Thoracic aorta (tissue), 2 donors: ENCODE data around the gene SALL3. TPM values are rescaled to one million over a fixed set of nuclear protein-coding genes. Genes with fewer than 3 reads are reported as not detected.

Source experiments
- ATAC-seq: fragments of 150-250 bp; one replicate; pipeline ENCODE4 v1.8.0; 2017; ENCODE audit warnings: low read depth; ENCODE audit not compliant: insufficient number of reproducible peaks, low FRiP score
- DNase-seq: peaks from one replicate; pipeline ENCODE4 v3.0.0-alpha.2; 2020; ENCODE audit warnings: low spot score
- H3K27ac ChIP-seq, 2 donors: fragments of 200-600 bp; sonication (generic); 1 replicate in 1 of 2; 2 replicates in 1 of 2; pipeline ENCODE4 v1.5.1; 2016; ENCODE audit warnings: mild to moderate bottlenecking in 2 of 2, moderate library complexity in 2 of 2
- H3K27me3 ChIP-seq: fragments of 200-600 bp; sonication (generic); replicated peaks from 2 replicates; pipeline ENCODE4 v1.6.0; 2016; ENCODE audit warnings: mild to moderate bottlenecking; ENCODE audit not compliant: insufficient read depth
- H3K36me3 ChIP-seq: fragments of 200-600 bp; sonication (generic); one replicate; pipeline ENCODE4 v1.5.1; 2016
- H3K4me1 ChIP-seq, 2 donors: fragments of 200-600 bp; sonication (generic); 1 replicate in 1 of 2; 2 replicates in 1 of 2; pipeline versions ENCODE4 v1.5.1 to v1.6.0; 2016; ENCODE audit warnings: low read depth in 2 of 2, mild to moderate bottlenecking in 1 of 2; ENCODE audit not compliant: control insufficient read depth in 1 of 2
- H3K4me3 ChIP-seq: fragments of 200-600 bp; sonication (generic); 2 replicates; pipeline ENCODE4 v1.5.1; 2016; ENCODE audit warnings: mild to moderate bottlenecking
- H3K9me3 ChIP-seq: fragments of 200-600 bp; sonication (generic); 2 replicates; pipeline ENCODE4 v1.5.1; 2016
- total RNA-seq, 2 donors: library from RNA; depleted of rRNA; stranded (reverse); fragments of >200 nt; gene quantifications; one replicate each; pipeline versions ENCODE4 v1.1.0 to v1.2.3, GENCODE V29; 2016
- TF ChIP-seq, protein P1 (sequence below): fragments of 200-600 bp; sonication (generic); IDR thresholded peaks from one replicate; pipeline ENCODE4 v1.5.1; 2019; ENCODE audit warnings: antibody characterized with exemption

SALL3 gene
- total RNA-seq, 2 donors from 2014 or later: not detected

GRCh38 chr18:78973357-78974083 lies 6.1 kb upstream of the SALL3 start:
- ATAC-seq: no peak
- Histone ChIP-seq H3K9me3 (no peaks in the 10 kb centered on the region), H3K27ac (no peak overlapping the region), H3K4me1 (peaks cover 0 to 14% of the 10 kb centered on the region in 2 donors), H3K27me3 (peaks cover 8% of the 10 kb centered on the region), H3K36me3 (no peaks in the 10 kb centered on the region), H3K4me3 (no peak overlapping the region)
- no peak for DNase-seq
- TF ChIP-seq, protein P1, sequence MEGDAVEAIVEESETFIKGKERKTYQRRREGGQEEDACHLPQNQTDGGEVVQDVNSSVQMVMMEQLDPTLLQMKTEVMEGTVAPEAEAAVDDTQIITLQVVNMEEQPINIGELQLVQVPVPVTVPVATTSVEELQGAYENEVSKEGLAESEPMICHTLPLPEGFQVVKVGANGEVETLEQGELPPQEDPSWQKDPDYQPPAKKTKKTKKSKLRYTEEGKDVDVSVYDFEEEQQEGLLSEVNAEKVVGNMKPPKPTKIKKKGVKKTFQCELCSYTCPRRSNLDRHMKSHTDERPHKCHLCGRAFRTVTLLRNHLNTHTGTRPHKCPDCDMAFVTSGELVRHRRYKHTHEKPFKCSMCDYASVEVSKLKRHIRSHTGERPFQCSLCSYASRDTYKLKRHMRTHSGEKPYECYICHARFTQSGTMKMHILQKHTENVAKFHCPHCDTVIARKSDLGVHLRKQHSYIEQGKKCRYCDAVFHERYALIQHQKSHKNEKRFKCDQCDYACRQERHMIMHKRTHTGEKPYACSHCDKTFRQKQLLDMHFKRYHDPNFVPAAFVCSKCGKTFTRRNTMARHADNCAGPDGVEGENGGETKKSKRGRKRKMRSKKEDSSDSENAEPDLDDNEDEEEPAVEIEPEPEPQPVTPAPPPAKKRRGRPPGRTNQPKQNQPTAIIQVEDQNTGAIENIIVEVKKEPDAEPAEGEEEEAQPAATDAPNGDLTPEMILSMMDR: no peak

- TF ChIP-seq, protein P1: no peak
- no peaks in the 10 kb centered on the region for H3K36me3 ChIP-seq
- peaks cover 8% of the 10 kb centered on the region for H3K27me3 ChIP-seq
- H3K4me3 ChIP-seq: peak overlapping the region; percentile 16
- H3K4me1 ChIP-seq: peaks cover 0 to 18% of the 10 kb centered on the region in 2 donors
- H3K9me3 ChIP-seq: no peaks in the 10 kb centered on the region
- DNase-seq (no peak), ATAC-seq (no peak)
- no peak overlapping the region for H3K27ac ChIP-seq
Observed at GRCh38 chr18:78974115-78974761, 5.4 kb upstream of the SALL3 start.

GRCh38 chr18:78975292-78975691 lies 4.3 kb upstream of the SALL3 start:
- Histone ChIP-seq H3K4me1 (peaks cover 0 to 20% of the 10 kb centered on the region in 2 donors), H3K36me3 (no peaks in the 10 kb centered on the region), H3K9me3 (no peaks in the 10 kb centered on the region), H3K27ac (no peak overlapping the region), H3K4me3 (no peak overlapping the region), H3K27me3 (peaks cover 8% of the 10 kb centered on the region)
- ATAC-seq (no peak), DNase-seq (no peak)
- TF ChIP-seq, protein P1: no peak

GRCh38 chr18:78975699-78976335 lies 3.8 kb upstream of the SALL3 start:
- peaks cover 8% of the 10 kb centered on the region for H3K27me3 ChIP-seq
- DNase-seq (no peak), ATAC-seq (no peak)
- H3K36me3 ChIP-seq: no peaks in the 10 kb centered on the region
- H3K9me3 ChIP-seq: no peaks in the 10 kb centered on the region
- TF ChIP-seq, protein P1: no peak
- H3K4me1 ChIP-seq: peaks cover under 1 to 25% of the 10 kb centered on the region in 2 donors
- H3K4me3 ChIP-seq: no peak overlapping the region
- H3K27ac ChIP-seq: no peak overlapping the region
